HG03442 (cell line): ENCODE results near the gene AGAP6.
A peak's percentile ranks its signal among the peaks of the same experiment; 100 is the strongest.
"Not testable (repeated sequence)": the region's sequence is repeated elsewhere in the genome, so short reads cannot be mapped to it uniquely, and the experiment has no call there.

Source experiments
- ATAC-seq: cut with Tn5 transposase; IDR thresholded peaks from one replicate; pipeline ENCODE4 v1.9.1; 2021; ENCODE audit warnings: mild to moderate bottlenecking, moderate library complexity; ENCODE audit not compliant: unreplicated experiment

AGAP6 gene

GRCh38 chr10:50024716-50025383 lies 36.6 kb downstream of the AGAP6 start:
- ATAC-seq: not testable (repeated sequence)

GRCh38 chr10:50025627-50026026 lies 37.4 kb downstream of the AGAP6 start:
- no peak for ATAC-seq

- ATAC-seq: no peak
Measured at GRCh38 chr10:50027195-50027594, 39.0 kb downstream of the AGAP6 start.

- no peak for ATAC-seq
Measured at GRCh38 chr10:50033481-50033880, 45.3 kb downstream of the AGAP6 start.

DNA sequence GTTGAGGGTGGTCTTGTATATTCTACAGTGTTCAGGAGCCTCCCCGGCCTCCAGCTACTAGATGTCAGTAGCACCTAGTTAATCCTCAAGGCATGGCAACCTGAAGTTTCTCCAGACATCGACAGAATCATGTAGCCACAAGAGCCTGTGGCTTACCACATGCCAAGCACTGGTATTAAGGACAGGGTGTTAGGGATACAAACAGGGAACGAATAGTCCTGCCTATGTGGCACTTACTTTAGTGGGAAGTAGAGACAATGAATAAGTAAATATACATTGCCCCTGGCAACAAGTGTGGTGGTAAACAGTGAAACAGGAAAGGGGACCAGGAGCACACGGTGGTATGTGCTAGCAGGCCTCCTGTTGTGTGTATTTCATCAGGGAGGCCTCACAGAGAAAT lies 47.1 kb downstream of the AGAP6 start:
- ATAC-seq: not testable (repeated sequence)

GRCh38 chr10:50044941-50045664 lies 56.9 kb downstream of the AGAP6 start:
- ATAC-seq: no peak

DNA sequence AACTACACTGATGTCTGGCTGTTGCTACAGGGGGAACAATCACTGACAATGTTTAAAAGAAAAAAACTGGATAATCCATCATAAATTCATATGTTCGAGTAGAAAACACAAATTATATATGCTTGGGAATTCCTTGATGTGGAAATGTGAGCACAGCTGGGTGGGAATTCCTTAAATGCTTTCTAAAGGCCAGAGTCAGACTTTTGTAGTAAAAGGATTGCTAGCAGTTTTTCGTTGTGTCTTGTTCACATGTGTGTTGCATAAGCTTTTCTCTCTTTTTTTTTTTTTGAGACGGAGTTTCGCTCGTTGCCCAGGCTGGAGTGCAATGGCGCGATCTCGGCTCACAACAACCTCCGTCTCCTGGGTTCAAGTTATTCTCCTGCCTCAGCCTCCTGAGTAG lies 58.3 kb downstream of the AGAP6 start:
- ATAC-seq: not testable (repeated sequence)

DNA sequence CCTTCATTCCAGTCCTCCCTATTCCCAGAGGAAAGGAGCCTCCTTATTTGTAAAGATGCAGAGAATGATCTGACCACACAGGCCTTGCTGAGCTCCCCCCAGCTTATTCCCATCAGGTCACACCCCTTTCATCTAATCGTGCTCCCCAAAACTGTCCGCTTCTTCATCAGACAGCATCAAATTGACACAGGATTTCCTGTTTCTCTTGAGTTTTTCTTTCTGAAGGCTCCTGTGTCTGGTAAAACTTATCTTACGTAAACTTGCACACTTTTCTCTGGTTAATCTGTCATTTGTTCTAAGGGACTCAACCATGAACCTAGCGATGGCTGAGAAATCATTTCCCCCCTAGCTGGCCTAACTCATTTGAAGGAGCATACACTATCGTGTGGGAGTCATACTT lies 59.4 kb downstream of the AGAP6 start:
- not testable (repeated sequence) for ATAC-seq

DNA sequence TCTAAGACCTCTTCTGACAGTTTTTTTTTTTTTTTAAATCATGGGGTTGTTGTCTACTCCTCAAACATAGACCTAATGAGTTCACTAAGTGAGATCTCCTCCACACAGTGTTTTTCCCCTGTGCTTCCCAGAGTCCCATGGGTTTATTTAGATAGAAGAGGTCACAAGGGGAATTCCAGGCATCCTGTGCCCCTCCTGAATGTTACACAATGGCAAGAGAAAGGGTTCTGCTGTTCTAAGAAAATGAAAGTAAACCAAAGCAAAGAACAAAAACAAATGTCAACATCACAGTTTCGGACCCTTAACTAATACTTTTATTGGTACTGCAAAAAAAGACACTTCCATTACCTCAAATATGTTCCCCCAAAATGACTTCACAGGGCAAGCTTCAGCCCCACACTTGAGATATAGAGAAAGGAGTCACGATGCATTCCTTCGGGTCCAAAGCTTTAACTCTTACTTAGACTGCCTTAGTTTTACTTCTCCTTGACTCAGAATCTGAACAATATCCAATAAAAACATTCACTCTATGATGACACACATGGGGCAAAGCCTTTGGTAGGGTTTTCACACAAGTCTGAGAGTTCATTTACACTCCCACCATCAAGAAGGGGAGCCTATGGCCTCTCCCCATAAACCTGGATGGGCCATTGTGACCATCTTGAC lies 63.9 kb downstream of the AGAP6 start:
- peak; percentile 78 for ATAC-seq

DNA sequence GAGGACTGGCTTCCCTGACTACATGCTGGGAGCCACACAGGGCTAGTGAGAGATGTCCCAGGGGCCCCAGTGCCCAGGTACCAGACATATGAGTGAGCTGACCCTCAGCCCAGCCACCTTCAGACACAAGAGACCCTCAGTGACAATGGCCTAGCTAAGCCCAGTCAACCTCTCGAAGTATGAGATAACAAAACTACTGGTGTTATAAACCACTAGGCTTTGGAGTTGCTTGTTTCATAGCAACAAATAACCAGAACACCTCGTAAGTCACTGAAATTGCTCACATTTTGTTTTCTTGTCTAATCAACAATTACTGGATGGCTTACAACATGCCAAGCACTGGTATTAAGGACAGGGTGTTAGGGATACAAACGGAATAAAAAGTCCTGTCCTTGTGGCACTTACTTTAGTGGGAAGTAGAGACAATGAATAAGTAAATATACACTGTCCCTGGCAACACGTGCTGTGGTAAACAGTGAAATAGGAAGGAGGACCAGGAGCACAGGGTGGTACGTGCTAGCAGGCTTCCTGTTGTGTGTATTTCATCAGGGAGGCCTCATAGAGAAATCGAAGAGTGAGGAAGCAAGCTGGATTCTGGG lies 64.7 kb downstream of the AGAP6 start:
- not testable (repeated sequence) for ATAC-seq

- ATAC-seq: not testable (repeated sequence)
Measured at GRCh38 chr10:50055494-50056292, 67.5 kb downstream of the AGAP6 start.

GRCh38 chr10:50056654-50057053 lies 68.4 kb downstream of the AGAP6 start:
- ATAC-seq: not testable (repeated sequence)

DNA sequence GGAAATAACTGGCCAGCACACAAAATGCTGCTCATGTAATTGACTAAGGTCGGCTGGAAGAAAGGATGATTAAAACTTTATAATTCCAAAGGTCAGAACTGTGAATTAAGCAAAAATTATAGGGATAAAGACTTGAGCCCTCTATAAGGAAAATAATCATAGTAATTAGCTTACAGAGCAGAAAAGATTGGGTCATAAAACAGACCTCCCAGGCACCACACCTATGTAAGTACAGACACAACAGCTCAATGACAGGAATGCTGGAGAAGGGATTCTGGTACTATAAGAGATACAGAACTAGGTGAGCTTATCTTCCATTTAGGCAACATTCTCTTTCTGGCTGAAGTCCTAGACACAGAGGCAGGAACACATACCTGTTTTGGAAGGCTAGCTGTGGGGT lies 70.5 kb downstream of the AGAP6 start:
- not testable (repeated sequence) for ATAC-seq

DNA sequence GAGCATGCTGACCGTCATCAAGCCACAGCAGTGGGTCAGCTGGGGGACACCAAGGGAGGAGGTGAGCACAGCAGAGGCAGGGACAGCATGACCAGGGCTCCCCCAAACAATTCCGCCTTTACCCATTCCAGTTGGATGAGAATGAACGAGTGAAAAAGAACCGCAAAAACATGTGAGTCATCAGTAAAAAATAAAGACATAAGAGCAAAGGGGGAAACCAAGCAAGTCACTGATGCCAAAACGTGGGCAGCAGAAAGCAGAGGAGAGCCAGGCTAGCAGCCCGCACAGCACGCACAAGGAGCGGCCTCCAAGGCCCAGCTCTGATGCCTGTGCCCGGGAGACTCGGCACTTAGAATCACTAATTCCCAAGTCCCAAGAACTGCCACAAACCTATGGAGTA lies 71.7 kb downstream of the AGAP6 start:
- not testable (repeated sequence) for ATAC-seq
